Esophagus squamous epithelium (tissue), 4 donors: ENCODE results near the gene AOPEP.

Source experiments
- CTCF ChIP-seq, 6 experiments: fragments of 450-650 bp in 4 of 6; fragments of 200-600 bp in 2 of 6; sonication (generic) in 2 of 6; IDR thresholded peaks; one replicate each; pipeline ENCODE4 v1.5.1; 2016 to 2019; ENCODE audit warnings: antibody characterized with exemption in 6 of 6, mild to moderate bottlenecking in 4 of 6, moderate library complexity in 4 of 6
- POLR2A ChIP-seq, 4 donors: fragments of 450-650 bp; IDR thresholded peaks; one replicate each; pipeline ENCODE4 v1.6.1; 2017; ENCODE audit warnings: antibody characterized with exemption in 4 of 4, mild to moderate bottlenecking in 4 of 4, moderate library complexity in 3 of 4

GRCh38 chr9:95105519-95106287 lies 379.2 kb downstream of the AOPEP start:
- TF ChIP-seq CTCF (IDR thresholded peaks at IDR 0.05), result peak in 2 of 6 experiments; percentile 16 to 24
- no peak for TF ChIP-seq POLR2A (IDR thresholded peaks at IDR 0.05)
